Peyer's patch (tissue), 4 donors: Measurements from ENCODE around the gene HS6ST2.

Experiments used
- CTCF ChIP-seq, 6 experiments: fragments of 450-650 bp in 4 of 6; fragments of 200-600 bp in 2 of 6; sonication (generic) in 1 of 6; IDR thresholded peaks; one replicate each; pipeline ENCODE4 v1.5.1; 2017 to 2019; ENCODE audit warnings: antibody characterized with exemption in 6 of 6, mild to moderate bottlenecking in 3 of 6, moderate library complexity in 1 of 6
- POLR2A ChIP-seq, 2 donors: fragments of 450-650 bp; IDR thresholded peaks; one replicate each; pipeline ENCODE4 v1.5.1; 2017; ENCODE audit warnings: antibody characterized with exemption in 2 of 2, mild to moderate bottlenecking in 2 of 2, moderate library complexity in 2 of 2

GRCh38 chrX:132728296-132728695, 230.1 kb downstream of the HS6ST2 start:
- TF ChIP-seq CTCF (IDR thresholded peaks at IDR 0.05) (no peak), POLR2A (IDR thresholded peaks at IDR 0.05) (no peak)
